Ecto neural progenitor cell (in vitro differentiated cells): ENCODE data around the gene TUSC2.

Experiments used
- DNase-seq: peaks from one replicate; pipeline ENCODE4 v3.0.0-alpha.2; 2018; ENCODE audit warnings: low spot score

The TUSC2 gene

GRCh38 chr3:50327943-50328691, at the start of gene TUSC2:
TSS of gene TUSC2 (minus strand) at chr3:50328223. CDS start at chr3:50328099, 124 bp downstream.
- peak; percentile 96 for DNase-seq

GRCh38 chr3:50375258-50375931, 47.4 kb upstream of the TUSC2 start:
- DNase-seq = no peak

- DNase-seq = no peak
Measured at GRCh38 chr3:50374363-50375257, 46.6 kb upstream of the TUSC2 start.

GRCh38 chr3:50373146-50374051, 45.4 kb upstream of the TUSC2 start:
- no peak for DNase-seq

GRCh38 chr3:50372349-50372748, 44.3 kb upstream of the TUSC2 start:
- no peak for DNase-seq

GRCh38 chr3:50371133-50371685, 43.2 kb upstream of the TUSC2 start:
- DNase-seq = no peak

- no peak for DNase-seq
Measured at GRCh38 chr3:50370594-50370993, 42.6 kb upstream of the TUSC2 start.

GRCh38 chr3:50369012-50369670, 41.1 kb upstream of the TUSC2 start:
- no peak for DNase-seq

- DNase-seq = no peak
Measured at GRCh38 chr3:50365842-50366220, 37.8 kb upstream of the TUSC2 start.

- DNase-seq = peak; percentile 90
Measured at GRCh38 chr3:50365080-50365841, 37.2 kb upstream of the TUSC2 start.

GRCh38 chr3:50364573-50365079, 36.6 kb upstream of the TUSC2 start:
- DNase-seq = no peak

GRCh38 chr3:50359760-50360110, 31.7 kb upstream of the TUSC2 start:
- DNase-seq = no peak

- peak; percentile 95 for DNase-seq
Measured at GRCh38 chr3:50358911-50359759, 31.1 kb upstream of the TUSC2 start, which contains the start of gene TMEM115. TSS of gene TMEM115 (minus strand) at chr3:50359521. CDS start at chr3:50359063, 458 bp downstream.

- no peak for DNase-seq
Measured at GRCh38 chr3:50358355-50358910, 30.4 kb upstream of the TUSC2 start.

GRCh38 chr3:50357481-50357880, 29.5 kb upstream of the TUSC2 start:
- no peak for DNase-seq

GRCh38 chr3:50356553-50356952, 28.5 kb upstream of the TUSC2 start:
- DNase-seq = no peak

GRCh38 chr3:50355829-50356552, 28.0 kb upstream of the TUSC2 start:
- DNase-seq = no peak

- no peak for DNase-seq
Measured at GRCh38 chr3:50354850-50355249, 26.8 kb upstream of the TUSC2 start.
